Brain microvascular endothelial cell (primary cell): ENCODE data around the gene LOXHD1.

Experiments
- DNase-seq: peaks from one replicate; pipeline ENCODE4 v3.0.0-alpha.2; 2020
- H3K27ac ChIP-seq: fragments of 250-450 bp; sonication (Bioruptor Pico); 2 replicates; pipeline ENCODE4 v1.5.1; 2020; ENCODE audit warnings: mild to moderate bottlenecking, moderate library complexity
- H3K27me3 ChIP-seq: fragments of 250-450 bp; sonication (Bioruptor Pico); replicated peaks from 2 replicates; pipeline ENCODE4 v1.5.1; 2020; ENCODE audit warnings: mild to moderate bottlenecking
- H3K36me3 ChIP-seq: fragments of 250-450 bp; sonication (Bioruptor Pico); replicated peaks from 2 replicates; pipeline ENCODE4 v1.5.1; 2020; ENCODE audit warnings: mild to moderate bottlenecking
- H3K4me3 ChIP-seq: 2 replicates; pipeline ENCODE4 v1.5.1; 2011; ENCODE audit warnings: low read depth, mild to moderate bottlenecking, control low read depth, low read length, moderate library complexity
- in situ Hi-C: cut with HindIII; loops from 2 replicates; pipeline ENCODE4 v1.10.0; 2017; ENCODE audit warnings: low sequenced_read_pairs, low pct_ligation_motif_present
- TF ChIP-seq, protein P1 (sequence below): IDR thresholded peaks from 2 replicates; pipeline ENCODE4 v1.5.1; 2011; ENCODE audit warnings: low read depth, mild to moderate bottlenecking, moderate library complexity, low read length, control low read depth, inconsistent platforms; ENCODE audit errors: missing control alignments

The LOXHD1 gene

DNA sequence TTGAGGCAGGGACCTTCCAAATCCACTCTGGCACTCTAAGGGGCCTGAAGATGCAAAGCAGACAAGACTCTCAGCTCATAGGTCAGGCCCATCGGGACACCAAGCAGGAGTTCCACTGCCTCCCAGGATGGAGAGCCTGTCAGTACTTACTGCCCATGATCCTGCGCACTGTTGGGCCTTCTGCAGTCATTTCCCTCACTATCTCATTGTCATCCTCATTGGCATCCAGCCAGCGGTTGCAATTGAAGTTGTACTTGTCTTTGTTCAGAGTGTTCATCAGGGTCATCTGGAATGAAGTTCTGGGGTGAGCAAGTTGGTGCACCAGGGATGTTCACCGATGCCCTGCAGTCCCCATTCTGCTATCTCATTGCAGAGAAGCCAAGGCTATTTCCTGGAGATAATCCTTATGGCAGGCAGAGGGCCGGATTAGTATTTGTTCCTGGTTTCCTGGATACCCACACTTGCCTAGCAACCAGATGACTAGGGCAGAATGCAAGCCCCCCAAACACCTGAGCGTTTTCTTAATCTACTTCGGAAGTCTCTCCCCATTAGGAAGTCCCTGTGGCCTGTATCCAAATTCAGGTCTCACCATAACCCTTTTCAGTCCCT lies 65.1 kb downstream of the LOXHD1 start:
- TF ChIP-seq, protein P1, sequence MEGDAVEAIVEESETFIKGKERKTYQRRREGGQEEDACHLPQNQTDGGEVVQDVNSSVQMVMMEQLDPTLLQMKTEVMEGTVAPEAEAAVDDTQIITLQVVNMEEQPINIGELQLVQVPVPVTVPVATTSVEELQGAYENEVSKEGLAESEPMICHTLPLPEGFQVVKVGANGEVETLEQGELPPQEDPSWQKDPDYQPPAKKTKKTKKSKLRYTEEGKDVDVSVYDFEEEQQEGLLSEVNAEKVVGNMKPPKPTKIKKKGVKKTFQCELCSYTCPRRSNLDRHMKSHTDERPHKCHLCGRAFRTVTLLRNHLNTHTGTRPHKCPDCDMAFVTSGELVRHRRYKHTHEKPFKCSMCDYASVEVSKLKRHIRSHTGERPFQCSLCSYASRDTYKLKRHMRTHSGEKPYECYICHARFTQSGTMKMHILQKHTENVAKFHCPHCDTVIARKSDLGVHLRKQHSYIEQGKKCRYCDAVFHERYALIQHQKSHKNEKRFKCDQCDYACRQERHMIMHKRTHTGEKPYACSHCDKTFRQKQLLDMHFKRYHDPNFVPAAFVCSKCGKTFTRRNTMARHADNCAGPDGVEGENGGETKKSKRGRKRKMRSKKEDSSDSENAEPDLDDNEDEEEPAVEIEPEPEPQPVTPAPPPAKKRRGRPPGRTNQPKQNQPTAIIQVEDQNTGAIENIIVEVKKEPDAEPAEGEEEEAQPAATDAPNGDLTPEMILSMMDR, result no peak
- H3K4me3 ChIP-seq, result no peak overlapping the region
- no peak overlapping the region for H3K27ac ChIP-seq
- in situ Hi-C loops, result no loop called here
- no peaks in the 10 kb centered on the region for H3K36me3 ChIP-seq
- no peaks in the 10 kb centered on the region for H3K27me3 ChIP-seq
- DNase-seq, result no peak

DNA sequence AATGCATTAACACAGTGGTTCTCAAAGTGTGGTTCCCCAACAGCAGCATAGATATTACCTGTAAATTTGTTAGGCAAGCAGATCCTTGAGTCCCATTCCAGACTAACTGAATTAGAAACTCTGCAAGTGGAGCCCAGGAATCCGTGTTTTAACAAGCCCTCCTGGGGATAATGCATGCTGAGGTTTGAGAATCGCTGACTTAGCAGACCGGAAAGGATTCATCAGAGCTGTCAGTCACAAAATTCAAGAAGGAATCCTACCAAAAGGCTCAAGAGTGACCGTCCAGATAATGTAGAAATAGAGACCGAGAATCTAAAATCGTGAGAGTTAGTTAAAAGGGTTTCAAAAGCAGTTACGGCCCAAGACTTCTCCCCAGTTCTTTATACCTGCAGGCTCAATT lies 66.9 kb downstream of the LOXHD1 start:
- H3K27me3 ChIP-seq, result no peaks in the 10 kb centered on the region
- no peak overlapping the region for H3K4me3 ChIP-seq
- TF ChIP-seq, protein P1, result no peak
- no peak for DNase-seq
- H3K27ac ChIP-seq, result no peak overlapping the region
- in situ Hi-C loops, result no loop called here
- H3K36me3 ChIP-seq, result no peaks in the 10 kb centered on the region

DNA sequence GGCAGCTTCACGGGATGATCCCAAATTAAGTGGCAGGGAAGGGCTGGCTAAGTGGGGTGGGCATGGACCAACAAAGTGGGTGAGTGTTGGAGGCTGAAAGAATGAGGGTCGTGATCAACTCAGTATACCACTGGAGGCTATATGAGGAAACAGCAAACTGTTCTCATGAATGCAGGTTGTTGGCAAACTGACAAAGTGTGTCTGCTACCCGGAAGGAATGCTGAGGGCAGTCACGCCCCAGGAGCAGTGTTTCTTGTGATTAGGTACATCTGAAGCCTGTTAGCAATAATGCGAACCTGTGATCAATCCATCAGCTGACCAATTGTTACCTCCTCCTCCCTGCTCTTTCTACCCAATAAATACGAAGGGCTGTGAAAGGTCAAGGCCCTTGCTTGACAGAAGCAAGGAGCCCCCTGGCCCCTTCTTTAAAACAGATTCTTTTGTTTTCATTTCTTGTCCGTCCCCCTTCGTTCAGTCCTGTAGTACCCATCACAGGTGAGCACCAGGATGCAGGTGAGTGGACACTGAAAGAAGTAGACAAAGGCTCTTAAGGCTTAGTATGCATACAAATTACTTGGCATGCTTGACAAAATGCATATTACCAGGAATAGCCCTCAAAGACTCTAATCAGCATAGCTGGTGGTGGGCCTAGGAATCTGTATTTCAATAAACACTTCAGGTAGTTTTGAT lies 67.9 kb downstream of the LOXHD1 start:
- Histone ChIP-seq H3K36me3 (no peaks in the 10 kb centered on the region), H3K4me3 (no peak overlapping the region), H3K27me3 (no peaks in the 10 kb centered on the region), H3K27ac (no peak overlapping the region)
- no peak for DNase-seq
- in situ Hi-C loops, result no loop called here
- TF ChIP-seq, protein P1, result no peak

DNA sequence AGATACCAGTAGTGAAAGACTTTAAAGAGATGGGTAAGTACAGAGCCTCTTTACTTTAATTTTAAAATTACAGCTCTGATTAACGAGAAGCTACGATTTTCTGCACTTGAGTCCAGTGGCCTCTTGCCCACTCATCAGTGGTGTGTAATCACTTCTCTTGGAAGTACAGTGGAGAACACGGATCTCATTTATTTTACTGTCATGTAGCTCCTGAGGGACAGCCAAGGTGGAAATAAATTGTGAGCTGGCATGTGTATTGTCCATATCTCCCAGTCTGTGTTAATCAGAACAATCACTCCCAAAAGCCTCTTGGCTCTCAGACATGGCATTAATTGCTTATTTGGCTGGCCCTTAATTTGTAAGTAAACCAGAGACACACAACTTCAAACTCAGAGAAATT lies 69.4 kb downstream of the LOXHD1 start:
- no peak overlapping the region for H3K27ac ChIP-seq
- in situ Hi-C loops, result no loop called here
- H3K27me3 ChIP-seq, result no peaks in the 10 kb centered on the region
- TF ChIP-seq, protein P1, result no peak
- no peak for DNase-seq
- no peak overlapping the region for H3K4me3 ChIP-seq
- no peaks in the 10 kb centered on the region for H3K36me3 ChIP-seq

DNA sequence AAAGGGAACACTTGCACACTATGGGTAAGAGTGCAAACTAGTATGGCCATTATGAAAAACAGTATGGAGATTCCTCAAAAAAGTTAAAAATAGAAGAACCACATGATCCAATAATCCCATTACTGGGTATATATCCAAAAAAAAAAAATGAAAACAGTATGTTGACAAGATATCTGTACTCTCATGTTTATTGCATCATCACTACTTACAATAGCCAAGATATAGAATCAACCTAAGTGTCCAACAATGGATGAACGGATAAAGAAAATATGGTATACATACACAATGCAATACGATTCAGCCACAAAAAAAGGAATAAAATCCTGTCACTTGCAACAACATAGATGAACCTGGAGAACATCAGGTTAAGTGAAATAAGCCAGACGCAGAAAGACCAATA lies 73.3 kb downstream of the LOXHD1 start:
- TF ChIP-seq, protein P1, result no peak
- no peak overlapping the region for H3K4me3 ChIP-seq
- in situ Hi-C loops, result no loop called here
- DNase-seq, result no peak
- H3K27me3 ChIP-seq, result no peaks in the 10 kb centered on the region
- no peak overlapping the region for H3K27ac ChIP-seq
- H3K36me3 ChIP-seq, result no peaks in the 10 kb centered on the region
